Measurements from ENCODE around the gene OXNAD1.

OXNAD1 gene

GRCh38 chr3:16347548-16347947 lies 82.5 kb downstream of the OXNAD1 start:
- 99% methylated on average over 4 of the region's 4 CpGs for WGBS
- H2BK120ac ChIP-seq (ENCODE audit: low read depth, low read length): no peak overlapping the region

GRCh38 chr3:16349986-16350596 lies 85.1 kb downstream of the OXNAD1 start:
- Histone ChIP-seq H3K9ac (ENCODE audit: low read length) (peak overlapping the region; percentile 31), H2BK12ac (ENCODE audit: low read length in 2 of 2) (no peak overlapping the region), H3K27ac (ENCODE audit: low read length, poor library complexity, severe bottlenecking) (no peak overlapping the region), H3K4me3 (ENCODE audit: insufficient read depth in 1 of 2, low read depth in 1 of 2, low read length in 2 of 2) (peak overlapping the region in 1 of 2 experiments; percentile 4), H3K14ac (ENCODE audit: low read length in 2 of 2) (no peak overlapping the region), H3K4me1 (ENCODE audit: control insufficient read depth, insufficient read depth, low read depth, low read length) (peaks cover 2% of the 10 kb centered on the region), H2BK15ac (ENCODE audit: low read depth, poor library complexity, severe bottlenecking) (no peak overlapping the region), H3K23ac (ENCODE audit: low read length in 2 of 2) (no peak overlapping the region), H3K27me3 (ENCODE audit: control insufficient read depth in 1 of 2, insufficient read depth in 1 of 2, low read length in 2 of 2) (no peaks in the 10 kb centered on the region), H2BK120ac (ENCODE audit: low read depth, low read length) (no peak overlapping the region), H2AFZ (ENCODE audit: low read depth, low read length) (no peak overlapping the region), H3K4ac (ENCODE audit: low read depth in 1 of 2, low read length in 2 of 2) (no peak overlapping the region), H3K18ac (ENCODE audit: low read depth in 1 of 2, low read length in 2 of 2) (no peak overlapping the region), H4K91ac (ENCODE audit: low read length) (no peak overlapping the region), H3K4me2 (ENCODE audit: low read length, poor library complexity, severe bottlenecking) (no peak overlapping the region), H2BK5ac (ENCODE audit: low read depth, low read length, poor library complexity, severe bottlenecking) (no peak overlapping the region), H3K9me3 (ENCODE audit: control insufficient read depth, low read length) (no peaks in the 10 kb centered on the region), H2AK5ac (ENCODE audit: low read length, severe bottlenecking) (no peak overlapping the region), H3K36me3 (ENCODE audit: control insufficient read depth in 1 of 2, insufficient read depth in 2 of 2, low read depth in 1 of 2, low read length in 2 of 2) (peaks cover 34 to 56% of the 10 kb centered on the region in 2 experiments), H4K8ac (ENCODE audit: low read length) (no peak overlapping the region), H3K79me1 (replicated peaks; ENCODE audit: low read length, poor library complexity, severe bottlenecking) (peaks cover 35% of the 10 kb centered on the region)
- DNase-seq: peak; percentile 36
- 60% methylated on average over 2 of the region's 2 CpGs for WGBS

More at GRCh38 chr3:16347548-16347947, 82.5 kb downstream of the OXNAD1 start:
- Histone ChIP-seq H4K91ac (ENCODE audit: low read length) (no peak overlapping the region), H2BK12ac (ENCODE audit: low read length in 2 of 2) (no peak overlapping the region), H2BK5ac (ENCODE audit: low read depth, low read length, poor library complexity, severe bottlenecking) (no peak overlapping the region), H3K9ac (ENCODE audit: low read length) (no peak overlapping the region), H3K79me1 (replicated peaks; ENCODE audit: low read length, poor library complexity, severe bottlenecking) (peaks cover 42% of the 10 kb centered on the region), H2AFZ (ENCODE audit: low read depth, low read length) (no peak overlapping the region), H3K4ac (ENCODE audit: low read depth in 1 of 2, low read length in 2 of 2) (no peak overlapping the region), H2BK15ac (ENCODE audit: low read depth, poor library complexity, severe bottlenecking) (no peak overlapping the region), H3K14ac (ENCODE audit: low read length in 2 of 2) (no peak overlapping the region), H3K4me1 (ENCODE audit: control insufficient read depth, insufficient read depth, low read depth, low read length) (peaks cover 2% of the 10 kb centered on the region), H3K9me3 (ENCODE audit: control insufficient read depth, low read length) (no peaks in the 10 kb centered on the region), H3K27me3 (ENCODE audit: control insufficient read depth in 1 of 2, insufficient read depth in 1 of 2, low read length in 2 of 2) (no peaks in the 10 kb centered on the region), H2AK5ac (ENCODE audit: low read length, severe bottlenecking) (no peak overlapping the region), H3K18ac (ENCODE audit: low read depth in 1 of 2, low read length in 2 of 2) (no peak overlapping the region), H3K4me2 (ENCODE audit: low read length, poor library complexity, severe bottlenecking) (no peak overlapping the region), H4K8ac (ENCODE audit: low read length) (no peak overlapping the region), H3K23ac (ENCODE audit: low read length in 2 of 2) (no peak overlapping the region), H3K36me3 (ENCODE audit: control insufficient read depth in 1 of 2, insufficient read depth in 2 of 2, low read depth in 1 of 2, low read length in 2 of 2) (peaks cover 31 to 62% of the 10 kb centered on the region in 2 experiments), H3K27ac (ENCODE audit: low read length, poor library complexity, severe bottlenecking) (no peak overlapping the region), H3K4me3 (ENCODE audit: insufficient read depth in 1 of 2, low read depth in 1 of 2, low read length in 2 of 2) (no peak overlapping the region)
- no peak for DNase-seq

- no peak overlapping the region for H2AFZ ChIP-seq (ENCODE audit: low read depth, low read length)
- WGBS: 80% methylated on average over 5 of the region's 5 CpGs
- H4K91ac ChIP-seq (ENCODE audit: low read length): no peak overlapping the region
- no peak overlapping the region for H3K27ac ChIP-seq (ENCODE audit: low read length, poor library complexity, severe bottlenecking)
- no peak overlapping the region for H2BK15ac ChIP-seq (ENCODE audit: low read depth, poor library complexity, severe bottlenecking)
- H2BK120ac ChIP-seq (ENCODE audit: low read depth, low read length): no peak overlapping the region
- H3K4me2 ChIP-seq (ENCODE audit: low read length, poor library complexity, severe bottlenecking): no peak overlapping the region
- no peak overlapping the region for H2BK5ac ChIP-seq (ENCODE audit: low read depth, low read length, poor library complexity, severe bottlenecking)
- H3K4me3 ChIP-seq (ENCODE audit: insufficient read depth in 1 of 2, low read depth in 1 of 2, low read length in 2 of 2): peak overlapping the region in 1 of 2 experiments; percentile 36
- no peaks in the 10 kb centered on the region for H3K27me3 ChIP-seq (ENCODE audit: control insufficient read depth in 1 of 2, insufficient read depth in 1 of 2, low read length in 2 of 2)
- peaks cover 2% of the 10 kb centered on the region for H3K4me1 ChIP-seq (ENCODE audit: control insufficient read depth, insufficient read depth, low read depth, low read length)
- H3K79me1 ChIP-seq (replicated peaks; ENCODE audit: low read length, poor library complexity, severe bottlenecking): peaks cover 38% of the 10 kb centered on the region
- no peak overlapping the region for H3K14ac ChIP-seq (ENCODE audit: low read length in 2 of 2)
- H3K9ac ChIP-seq (ENCODE audit: low read length): peak overlapping the region; percentile 31
- no peak overlapping the region for H3K23ac ChIP-seq (ENCODE audit: low read length in 2 of 2)
- no peak overlapping the region for H3K4ac ChIP-seq (ENCODE audit: low read depth in 1 of 2, low read length in 2 of 2)
- no peaks in the 10 kb centered on the region for H3K9me3 ChIP-seq (ENCODE audit: control insufficient read depth, low read length)
- H3K36me3 ChIP-seq (ENCODE audit: control insufficient read depth in 1 of 2, insufficient read depth in 2 of 2, low read depth in 1 of 2, low read length in 2 of 2): peaks cover 34 to 49% of the 10 kb centered on the region in 2 experiments
- H4K8ac ChIP-seq (ENCODE audit: low read length): no peak overlapping the region
- DNase-seq: no peak
- H2BK12ac ChIP-seq (ENCODE audit: low read length in 2 of 2): no peak overlapping the region
- H3K18ac ChIP-seq (ENCODE audit: low read depth in 1 of 2, low read length in 2 of 2): no peak overlapping the region
- no peak overlapping the region for H2AK5ac ChIP-seq (ENCODE audit: low read length, severe bottlenecking)
These were observed 85.7 kb downstream of the OXNAD1 start for GRCh38 chr3:16350597-16351318.

GRCh38 chr3:16352428-16352827 lies 87.4 kb downstream of the OXNAD1 start:
- no peaks in the 10 kb centered on the region for H3K27me3 ChIP-seq (ENCODE audit: control insufficient read depth in 1 of 2, insufficient read depth in 1 of 2, low read length in 2 of 2)

More at GRCh38 chr3:16352428-16352827, 87.4 kb downstream of the OXNAD1 start:
- H3K23ac ChIP-seq (ENCODE audit: low read length in 2 of 2): no peak overlapping the region
- H3K27ac ChIP-seq (ENCODE audit: low read length, poor library complexity, severe bottlenecking): no peak overlapping the region
- H2BK5ac ChIP-seq (ENCODE audit: low read depth, low read length, poor library complexity, severe bottlenecking): no peak overlapping the region
- no peak overlapping the region for H4K91ac ChIP-seq (ENCODE audit: low read length)
- no peak overlapping the region for H3K18ac ChIP-seq (ENCODE audit: low read depth in 1 of 2, low read length in 2 of 2)
- H3K79me1 ChIP-seq (replicated peaks; ENCODE audit: low read length, poor library complexity, severe bottlenecking): peaks cover 34% of the 10 kb centered on the region
- H3K4me3 ChIP-seq (ENCODE audit: insufficient read depth in 1 of 2, low read depth in 1 of 2, low read length in 2 of 2): no peak overlapping the region
- H3K4me1 ChIP-seq (ENCODE audit: control insufficient read depth, insufficient read depth, low read depth, low read length): peaks cover 5% of the 10 kb centered on the region
- H3K14ac ChIP-seq (ENCODE audit: low read length in 2 of 2): no peak overlapping the region
- no peak overlapping the region for H2AK5ac ChIP-seq (ENCODE audit: low read length, severe bottlenecking)
- H3K9ac ChIP-seq (ENCODE audit: low read length): no peak overlapping the region
- no peaks in the 10 kb centered on the region for H3K9me3 ChIP-seq (ENCODE audit: control insufficient read depth, low read length)
- DNase-seq: no peak
- no peak overlapping the region for H2BK12ac ChIP-seq (ENCODE audit: low read length in 2 of 2)
- H2BK120ac ChIP-seq (ENCODE audit: low read depth, low read length): no peak overlapping the region
- no peak overlapping the region for H3K4me2 ChIP-seq (ENCODE audit: low read length, poor library complexity, severe bottlenecking)
- peaks cover 40 to 47% of the 10 kb centered on the region in 2 experiments for H3K36me3 ChIP-seq (ENCODE audit: control insufficient read depth in 1 of 2, insufficient read depth in 2 of 2, low read depth in 1 of 2, low read length in 2 of 2)
- no peak overlapping the region for H2BK15ac ChIP-seq (ENCODE audit: low read depth, poor library complexity, severe bottlenecking)
- no peak overlapping the region for H2AFZ ChIP-seq (ENCODE audit: low read depth, low read length)
- no peak overlapping the region for H4K8ac ChIP-seq (ENCODE audit: low read length)
- H3K4ac ChIP-seq (ENCODE audit: low read depth in 1 of 2, low read length in 2 of 2): no peak overlapping the region
- WGBS: no CpG with 5 or more reads among the region's 2 CpGs

All from mesenchymal stem cell (in vitro differentiated cells and primary cell).